ENCODE data around the gene COMT. TPM values are rescaled to one million over a fixed set of nuclear protein-coding genes. Genes with fewer than 3 reads are reported as not detected.

The COMT gene
- total RNA-seq, 1 donor from 2014 or later = 150 TPM

- Histone ChIP-seq H3K4me1 (peaks cover 2 to 14% of the 10 kb centered on the region in 2 donors), H3K9me3 (no peaks in the 10 kb centered on the region), H3K27ac (no peak overlapping the region), H3K4me3 (no peak overlapping the region), H3K27me3 (no peaks in the 10 kb centered on the region), H3K36me3 (peaks cover 13 to 29% of the 10 kb centered on the region in 2 donors)
- intact Hi-C loops (cut with DNase I) = loop anchor here (10.0 kb wide), 1 partner anchor 154 kb away; the partner anchor contains the start of genes RANBP1 and TRMT2A
- TF ChIP-seq CTCF (IDR thresholded peaks at IDR 0.05) = no peak
- no peak for DNase-seq (ENCODE audit: low spot score in 2 of 2)
These were observed 19.6 kb downstream of the COMT start for GRCh38 chr22:19961201-19961580.

- no peak for DNase-seq (ENCODE audit: low spot score in 2 of 2)
- H3K9me3 ChIP-seq = no peaks in the 10 kb centered on the region
- no peak for TF ChIP-seq CTCF (IDR thresholded peaks at IDR 0.05)
- intact Hi-C loops (cut with DNase I) = loop anchor here (10.0 kb wide), 1 partner anchor 153 kb away; the partner anchor contains the start of genes RANBP1 and TRMT2A
- no peak overlapping the region for H3K4me3 ChIP-seq
- no peaks in the 10 kb centered on the region for H3K27me3 ChIP-seq
- no peak overlapping the region for H3K27ac ChIP-seq
- H3K36me3 ChIP-seq = peaks cover 13 to 35% of the 10 kb centered on the region in 2 donors
- H3K4me1 ChIP-seq = peaks cover 2 to 14% of the 10 kb centered on the region in 2 donors
These were observed 20.3 kb downstream of the COMT start for GRCh38 chr22:19961868-19962245.

GRCh38 chr22:19962246-19962908, 20.8 kb downstream of the COMT start:
- H3K9me3 ChIP-seq = no peaks in the 10 kb centered on the region
- no peak overlapping the region for H3K27ac ChIP-seq
- no peaks in the 10 kb centered on the region for H3K27me3 ChIP-seq
- intact Hi-C loops (cut with DNase I) = loop anchor here (10.0 kb wide), 1 partner anchor 152 kb away; the partner anchor contains the start of genes RANBP1 and TRMT2A
- peak in 1 of 2 donors; percentile 83 for DNase-seq (ENCODE audit: low spot score in 2 of 2)
- peak in 2 of 3 experiments; percentile 54 to 61 for TF ChIP-seq CTCF (IDR thresholded peaks at IDR 0.05)
- H3K36me3 ChIP-seq = peaks cover 17 to 40% of the 10 kb centered on the region in 2 donors
- H3K4me1 ChIP-seq = peaks cover 2 to 14% of the 10 kb centered on the region in 2 donors
- H3K4me3 ChIP-seq = no peak overlapping the region

GRCh38 chr22:19962909-19963806, 21.6 kb downstream of the COMT start:
- intact Hi-C loops (cut with DNase I) = loop anchor here (10.0 kb wide), 1 partner anchor 152 kb away; the partner anchor contains the start of genes RANBP1 and TRMT2A
- Histone ChIP-seq H3K4me1 (peaks cover 2 to 14% of the 10 kb centered on the region in 2 donors), H3K9me3 (no peaks in the 10 kb centered on the region), H3K36me3 (peaks cover 24 to 48% of the 10 kb centered on the region in 2 donors), H3K27ac (no peak overlapping the region), H3K27me3 (no peaks in the 10 kb centered on the region), H3K4me3 (no peak overlapping the region)
- TF ChIP-seq CTCF (IDR thresholded peaks at IDR 0.05) = no peak
- DNase-seq (ENCODE audit: low spot score in 2 of 2) = no peak

- peaks cover 2 to 9% of the 10 kb centered on the region in 2 donors for H3K4me1 ChIP-seq
- H3K36me3 ChIP-seq = peaks cover 28 to 57% of the 10 kb centered on the region in 2 donors
- no peak overlapping the region for H3K27ac ChIP-seq
- no peak overlapping the region for H3K4me3 ChIP-seq
- TF ChIP-seq CTCF (IDR thresholded peaks at IDR 0.05) = no peak
- intact Hi-C loops (cut with DNase I) = loop anchor here (10.0 kb wide), 1 partner anchor 151 kb away; the partner anchor contains the start of genes RANBP1 and TRMT2A
- H3K9me3 ChIP-seq = no peaks in the 10 kb centered on the region
- DNase-seq (ENCODE audit: low spot score in 2 of 2) = no peak
- no peaks in the 10 kb centered on the region for H3K27me3 ChIP-seq
These were observed 22.5 kb downstream of the COMT start for GRCh38 chr22:19963863-19964642.
